ENCODE results near the gene PGPEP1. TPM values are rescaled to one million over a fixed set of nuclear protein-coding genes. Genes with fewer than 3 reads are reported as not detected.

Gene PGPEP1
- total and polyA plus RNA-seq, 5 donors from 2014 or later: 6.7 to 39.4 (median 8.2) TPM

DNA sequence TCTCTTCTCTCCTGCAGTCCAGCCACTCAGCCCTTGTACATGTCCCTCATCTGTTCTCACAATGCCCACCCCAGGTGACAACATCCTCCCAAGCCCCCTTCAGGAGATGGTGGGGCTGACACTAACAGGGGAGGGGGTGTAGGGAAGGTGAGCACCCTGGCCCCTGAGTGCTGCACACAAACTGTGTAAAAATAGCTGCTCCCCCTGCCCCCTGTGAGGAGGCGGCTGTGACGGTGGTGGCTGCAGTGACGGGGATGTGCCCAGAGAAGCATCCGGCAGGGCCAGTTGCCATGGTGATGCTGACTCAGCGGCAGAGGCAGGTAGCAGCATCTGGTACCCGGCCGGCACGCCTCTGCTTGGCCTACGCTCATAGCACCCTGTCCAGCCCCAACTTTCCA lies 45.9 kb upstream of the PGPEP1 start:
- Histone ChIP-seq H3K4me1 (ENCODE audit: control insufficient read depth, insufficient read depth, low read length, poor library complexity, severe bottlenecking) (peaks cover 56% of the 10 kb centered on the region), H3K27me3 (ENCODE audit: control insufficient read depth, insufficient read depth, low read length) (no peaks in the 10 kb centered on the region), H3K27ac (ENCODE audit: insufficient read depth, low read length, poor library complexity, severe bottlenecking) (peak overlapping the region; percentile 99), H3K36me3 (ENCODE audit: control insufficient read depth, insufficient read depth, low read length) (no peaks in the 10 kb centered on the region), H3K9me3 (ENCODE audit: control insufficient read depth in 2 of 2, low read length in 2 of 2) (no peaks in the 10 kb centered on the region), H3K4me3 (ENCODE audit: low read depth, low read length) (peak overlapping the region; percentile 26)
- peaks cover 15 to 54% (median 28%) of the 10 kb centered on the region in 4 donors for H3K4me1 Mint-ChIP-seq
- peak overlapping the region; percentile 76 to 97 (median 93) for H3K4me3 Mint-ChIP-seq
- DNase-seq: peak; percentile 90 to 92 (median 90)
- no peaks in the 10 kb centered on the region for H3K36me3 Mint-ChIP-seq
- peak; percentile 68 to 76 for ATAC-seq (ENCODE audit: low read depth in 2 of 2)
- peaks cover 5% of the 10 kb centered on the region for H3K27me3 Mint-ChIP-seq
- H3K9me3 Mint-ChIP-seq: no peaks in the 10 kb centered on the region
- peak overlapping the region; percentile 50 to 100 (median 99) for H3K27ac Mint-ChIP-seq

DNA sequence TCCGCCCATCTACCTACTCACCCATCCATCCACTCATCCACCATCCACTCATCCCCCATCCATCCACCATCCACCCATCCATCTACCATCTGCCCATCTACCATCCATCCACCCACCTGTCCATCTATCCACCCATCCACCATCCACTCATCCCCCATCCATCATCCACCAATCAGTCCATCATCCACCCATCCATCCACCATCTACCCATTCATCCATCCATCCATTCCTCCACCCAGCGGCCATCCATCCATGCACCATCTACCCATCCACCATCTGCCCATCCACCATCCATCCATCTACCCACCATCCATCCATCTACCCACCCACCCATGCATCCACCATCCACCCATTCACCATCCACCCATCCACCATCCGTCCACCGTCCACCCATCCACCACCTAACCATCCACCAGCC lies 45.4 kb upstream of the PGPEP1 start:
- H3K36me3 ChIP-seq (ENCODE audit: control insufficient read depth, insufficient read depth, low read length): no peaks in the 10 kb centered on the region
- Mint-ChIP-seq H3K4me1 (peaks cover 11 to 48% (median 24%) of the 10 kb centered on the region in 4 donors), H3K36me3 (no peaks in the 10 kb centered on the region), H3K9me3 (no peaks in the 10 kb centered on the region), H3K27ac (peak overlapping the region in 2 of 3 donors; percentile 99 to 100), H3K4me3 (peak overlapping the region in 2 of 4 donors; percentile 93), H3K27me3 (peaks cover 5% of the 10 kb centered on the region)
- no peaks in the 10 kb centered on the region for H3K9me3 ChIP-seq (ENCODE audit: control insufficient read depth in 2 of 2, low read length in 2 of 2)
- DNase-seq: no peak
- peak overlapping the region; percentile 9 for H3K4me3 ChIP-seq (ENCODE audit: low read depth, low read length)
- no peak for ATAC-seq (ENCODE audit: low read depth in 2 of 2)
- H3K27ac ChIP-seq (ENCODE audit: insufficient read depth, low read length, poor library complexity, severe bottlenecking): peak overlapping the region; percentile 99
- peaks cover 50% of the 10 kb centered on the region for H3K4me1 ChIP-seq (ENCODE audit: control insufficient read depth, insufficient read depth, low read length, poor library complexity, severe bottlenecking)
- no peaks in the 10 kb centered on the region for H3K27me3 ChIP-seq (ENCODE audit: control insufficient read depth, insufficient read depth, low read length)

DNA sequence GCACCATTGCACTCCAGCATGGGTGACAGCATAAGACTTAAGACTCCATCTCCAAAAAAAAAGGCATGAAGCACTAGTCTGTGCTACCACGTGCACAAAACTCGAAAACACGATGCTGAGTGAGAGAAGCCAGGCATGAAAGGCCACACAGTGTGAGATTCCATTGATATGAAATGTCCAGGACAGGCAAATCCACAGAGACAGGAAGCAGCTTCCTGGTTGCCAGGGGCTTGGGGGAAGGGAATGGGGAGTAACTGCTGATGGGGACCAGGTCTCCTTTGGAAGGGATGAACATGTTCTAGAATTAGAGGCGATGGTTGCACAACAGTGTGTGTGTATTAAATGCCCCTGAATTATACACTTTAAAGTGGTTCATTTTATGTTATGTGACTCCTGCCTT lies 43.1 kb upstream of the PGPEP1 start:
- H3K9me3 Mint-ChIP-seq: no peaks in the 10 kb centered on the region
- ATAC-seq (ENCODE audit: low read depth in 2 of 2): no peak
- Histone ChIP-seq H3K4me3 (ENCODE audit: low read depth, low read length) (no peak overlapping the region), H3K27me3 (ENCODE audit: control insufficient read depth, insufficient read depth, low read length) (no peaks in the 10 kb centered on the region), H3K36me3 (ENCODE audit: control insufficient read depth, insufficient read depth, low read length) (no peaks in the 10 kb centered on the region), H3K27ac (ENCODE audit: insufficient read depth, low read length, poor library complexity, severe bottlenecking) (peak overlapping the region; percentile 29), H3K9me3 (ENCODE audit: control insufficient read depth in 2 of 2, low read length in 2 of 2) (no peaks in the 10 kb centered on the region), H3K4me1 (ENCODE audit: control insufficient read depth, insufficient read depth, low read length, poor library complexity, severe bottlenecking) (peaks cover 35% of the 10 kb centered on the region)
- H3K27ac Mint-ChIP-seq: peak overlapping the region in 1 of 3 donors; percentile 32
- DNase-seq: no peak
- H3K4me1 Mint-ChIP-seq: peaks cover 5 to 39% (median 14%) of the 10 kb centered on the region in 4 donors
- H3K36me3 Mint-ChIP-seq: no peaks in the 10 kb centered on the region
- H3K4me3 Mint-ChIP-seq: peak overlapping the region in 2 of 4 donors; percentile 78 to 84
- no peaks in the 10 kb centered on the region for H3K27me3 Mint-ChIP-seq

DNA sequence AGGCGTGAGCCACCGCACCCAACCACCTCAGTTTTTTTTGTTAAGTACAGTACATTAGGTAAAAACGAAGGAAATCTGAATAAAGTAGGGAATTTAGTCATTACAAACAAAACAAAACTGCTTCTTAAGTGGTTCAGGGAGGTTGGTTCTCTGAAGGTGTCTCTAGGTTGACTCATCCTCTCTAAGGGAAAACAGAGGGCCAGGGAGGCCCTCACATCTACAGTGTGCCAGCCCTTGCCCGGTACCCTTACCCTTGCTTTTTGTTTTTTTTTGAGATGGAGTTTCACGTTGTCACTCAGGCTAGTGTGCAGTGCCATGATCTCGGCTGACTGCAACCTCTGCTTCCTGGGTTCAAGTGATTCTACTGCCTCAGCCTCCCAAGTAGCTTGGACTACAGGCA lies 41.8 kb upstream of the PGPEP1 start:
- peaks cover 36% of the 10 kb centered on the region for H3K4me1 ChIP-seq (ENCODE audit: control insufficient read depth, insufficient read depth, low read length, poor library complexity, severe bottlenecking)

DNA sequence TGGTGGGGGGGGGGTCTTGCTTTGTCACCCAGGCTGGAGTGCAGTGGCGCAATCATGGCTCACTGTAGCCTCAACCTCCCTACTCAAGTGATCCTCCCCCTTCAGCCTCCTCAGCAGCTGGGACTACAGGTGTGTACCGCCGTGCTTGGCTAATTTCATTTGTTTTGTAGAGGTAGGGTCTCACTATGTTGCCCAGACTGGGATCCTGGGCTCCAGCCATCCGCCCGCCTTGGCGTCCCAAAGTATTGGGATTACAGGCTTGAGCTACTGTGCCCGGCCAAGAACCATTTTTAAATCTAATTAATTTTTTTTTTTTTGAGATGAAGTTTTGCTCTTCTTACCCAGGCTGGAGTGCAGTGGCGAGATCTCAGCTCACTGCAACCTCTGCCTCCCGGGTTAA lies 40.7 kb upstream of the PGPEP1 start:
- Mint-ChIP-seq H3K36me3 (no peaks in the 10 kb centered on the region), H3K27me3 (no peaks in the 10 kb centered on the region), H3K27ac (no peak overlapping the region), H3K9me3 (no peaks in the 10 kb centered on the region), H3K4me1 (peaks cover 0 to 32% (median 8%) of the 10 kb centered on the region in 4 donors), H3K4me3 (no peak overlapping the region)
- H3K36me3 ChIP-seq (ENCODE audit: control insufficient read depth, insufficient read depth, low read length): no peaks in the 10 kb centered on the region
- H3K27me3 ChIP-seq (ENCODE audit: control insufficient read depth, insufficient read depth, low read length): no peaks in the 10 kb centered on the region
- ATAC-seq (ENCODE audit: low read depth in 2 of 2): no peak
- DNase-seq: no peak
- peaks cover 35% of the 10 kb centered on the region for H3K4me1 ChIP-seq (ENCODE audit: control insufficient read depth, insufficient read depth, low read length, poor library complexity, severe bottlenecking)
- H3K27ac ChIP-seq (ENCODE audit: insufficient read depth, low read length, poor library complexity, severe bottlenecking): no peak overlapping the region
- H3K9me3 ChIP-seq (ENCODE audit: control insufficient read depth in 2 of 2, low read length in 2 of 2): no peaks in the 10 kb centered on the region
- H3K4me3 ChIP-seq (ENCODE audit: low read depth, low read length): no peak overlapping the region

More for the DNA sequence above, 41.8 kb upstream of the PGPEP1 start:
- H3K9me3 Mint-ChIP-seq: no peaks in the 10 kb centered on the region
- peak overlapping the region in 2 of 4 donors; percentile 11 to 78 for H3K4me3 Mint-ChIP-seq
- Histone ChIP-seq H3K27me3 (ENCODE audit: control insufficient read depth, insufficient read depth, low read length) (no peaks in the 10 kb centered on the region), H3K36me3 (ENCODE audit: control insufficient read depth, insufficient read depth, low read length) (no peaks in the 10 kb centered on the region), H3K9me3 (ENCODE audit: control insufficient read depth in 2 of 2, low read length in 2 of 2) (no peaks in the 10 kb centered on the region), H3K27ac (ENCODE audit: insufficient read depth, low read length, poor library complexity, severe bottlenecking) (no peak overlapping the region), H3K4me3 (ENCODE audit: low read depth, low read length) (no peak overlapping the region)
- no peaks in the 10 kb centered on the region for H3K36me3 Mint-ChIP-seq
- peaks cover 0 to 34% (median 12%) of the 10 kb centered on the region in 4 donors for H3K4me1 Mint-ChIP-seq
- peak overlapping the region in 1 of 3 donors; percentile 52 for H3K27ac Mint-ChIP-seq
- H3K27me3 Mint-ChIP-seq: no peaks in the 10 kb centered on the region
- ATAC-seq (ENCODE audit: low read depth in 2 of 2) (no peak), DNase-seq (no peak)

DNA sequence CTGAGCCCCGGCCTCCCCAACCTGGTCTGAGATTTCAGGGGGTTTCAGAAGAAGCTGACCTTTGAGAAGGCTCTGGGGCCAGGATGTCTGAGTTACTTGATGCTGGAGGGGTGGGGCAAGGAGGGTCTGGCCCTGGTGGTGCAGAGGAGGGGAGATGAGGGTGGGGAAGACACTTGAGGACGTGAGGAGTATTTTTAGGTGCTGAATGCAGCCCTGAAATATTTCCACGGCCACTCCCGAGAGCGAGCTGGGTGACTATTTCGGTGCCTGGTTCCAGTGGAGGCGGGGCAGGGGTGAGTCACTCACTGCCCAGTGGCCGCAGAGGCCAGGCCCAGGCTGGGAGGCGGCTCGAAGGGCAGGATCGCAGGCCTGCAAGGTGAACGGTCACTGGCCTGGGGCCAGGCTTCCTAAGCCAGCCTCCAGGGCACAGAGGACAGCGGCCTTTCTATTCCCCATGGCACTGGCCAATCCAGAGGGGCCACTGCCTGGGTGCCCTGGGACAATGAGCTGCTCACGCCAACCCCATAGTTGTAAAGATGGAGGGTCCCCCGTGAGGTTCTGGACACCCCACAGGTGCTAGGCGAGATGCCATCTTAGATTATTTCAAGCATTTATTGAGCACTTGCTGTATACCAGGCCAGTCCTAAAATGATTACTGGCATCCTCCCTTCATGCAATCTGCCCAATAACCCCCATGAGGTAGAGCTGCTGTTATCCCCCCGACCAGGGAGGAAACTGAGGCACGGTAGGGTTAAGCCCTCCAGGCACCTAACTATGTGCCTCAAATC lies 39.3 kb upstream of the PGPEP1 start:
- Mint-ChIP-seq H3K4me1 (peaks cover 0 to 40% (median 9%) of the 10 kb centered on the region in 4 donors), H3K4me3 (peak overlapping the region in 2 of 4 donors; percentile 21 to 44), H3K27me3 (no peaks in the 10 kb centered on the region), H3K9me3 (no peaks in the 10 kb centered on the region), H3K36me3 (no peaks in the 10 kb centered on the region), H3K27ac (peak overlapping the region; percentile 38 to 86 (median 76))
- ATAC-seq (ENCODE audit: low read depth in 2 of 2): no peak
- peaks cover 44% of the 10 kb centered on the region for H3K4me1 ChIP-seq (ENCODE audit: control insufficient read depth, insufficient read depth, low read length, poor library complexity, severe bottlenecking)
- no peaks in the 10 kb centered on the region for H3K27me3 ChIP-seq (ENCODE audit: control insufficient read depth, insufficient read depth, low read length)
- peak overlapping the region; percentile 97 for H3K27ac ChIP-seq (ENCODE audit: insufficient read depth, low read length, poor library complexity, severe bottlenecking)
- no peak for DNase-seq
- no peaks in the 10 kb centered on the region for H3K9me3 ChIP-seq (ENCODE audit: control insufficient read depth in 2 of 2, low read length in 2 of 2)
- H3K4me3 ChIP-seq (ENCODE audit: low read depth, low read length): no peak overlapping the region
- no peaks in the 10 kb centered on the region for H3K36me3 ChIP-seq (ENCODE audit: control insufficient read depth, insufficient read depth, low read length)

DNA sequence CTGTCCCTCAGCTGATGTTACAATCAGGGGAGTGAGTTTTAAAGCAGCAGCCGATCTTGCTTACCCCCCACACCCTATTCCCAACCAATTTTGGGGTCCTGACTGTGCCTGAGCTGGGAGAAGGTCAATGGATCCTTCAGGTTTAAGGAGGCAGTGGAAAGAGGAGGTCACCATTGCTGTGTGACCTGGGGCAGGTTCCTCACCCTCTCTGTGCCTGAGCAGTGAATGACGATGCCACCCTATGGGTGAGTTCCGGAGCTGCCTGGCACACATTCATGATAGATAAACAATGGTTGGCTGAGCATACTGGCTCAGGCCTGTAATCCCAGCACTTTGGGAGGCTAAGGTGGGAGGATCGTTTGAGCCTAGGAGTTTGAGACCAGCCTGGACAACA lies 38.7 kb upstream of the PGPEP1 start:
- Histone ChIP-seq H3K27me3 (ENCODE audit: control insufficient read depth, insufficient read depth, low read length) (no peaks in the 10 kb centered on the region), H3K36me3 (ENCODE audit: control insufficient read depth, insufficient read depth, low read length) (no peaks in the 10 kb centered on the region), H3K27ac (ENCODE audit: insufficient read depth, low read length, poor library complexity, severe bottlenecking) (peak overlapping the region; percentile 97), H3K4me3 (ENCODE audit: low read depth, low read length) (no peak overlapping the region), H3K9me3 (ENCODE audit: control insufficient read depth in 2 of 2, low read length in 2 of 2) (no peaks in the 10 kb centered on the region), H3K4me1 (ENCODE audit: control insufficient read depth, insufficient read depth, low read length, poor library complexity, severe bottlenecking) (peaks cover 50% of the 10 kb centered on the region)
- Mint-ChIP-seq H3K27me3 (no peaks in the 10 kb centered on the region), H3K9me3 (no peaks in the 10 kb centered on the region), H3K36me3 (no peaks in the 10 kb centered on the region), H3K27ac (peak overlapping the region; percentile 38 to 86 (median 76)), H3K4me3 (peak overlapping the region in 2 of 4 donors; percentile 44 to 74), H3K4me1 (peaks cover 0 to 45% (median 10%) of the 10 kb centered on the region in 4 donors)
- no peak for DNase-seq
- ATAC-seq (ENCODE audit: low read depth in 2 of 2): no peak

DNA sequence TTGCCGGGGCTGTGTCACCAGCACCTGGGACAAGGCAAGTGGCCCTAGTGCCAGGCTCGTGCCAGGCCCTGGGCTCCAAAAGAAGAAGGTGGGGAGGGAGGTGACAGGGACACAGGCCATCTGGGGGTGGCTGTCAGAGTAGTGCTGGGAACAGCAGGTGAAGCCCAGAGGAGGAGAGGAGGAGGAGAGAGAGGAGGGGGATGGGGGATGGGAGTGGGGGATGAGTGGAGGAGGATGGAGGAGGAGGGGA lies 36.3 kb upstream of the PGPEP1 start:
- H3K9me3 ChIP-seq (ENCODE audit: control insufficient read depth in 2 of 2, low read length in 2 of 2): no peaks in the 10 kb centered on the region
- Mint-ChIP-seq H3K9me3 (no peaks in the 10 kb centered on the region), H3K4me1 (peaks cover 0 to 53% (median 17%) of the 10 kb centered on the region in 4 donors), H3K27me3 (no peaks in the 10 kb centered on the region), H3K4me3 (peak overlapping the region; percentile 85 to 98 (median 94)), H3K27ac (peak overlapping the region; percentile 97 to 100 (median 100)), H3K36me3 (peaks cover 3% of the 10 kb centered on the region)
- ATAC-seq (ENCODE audit: low read depth in 2 of 2) (no peak), DNase-seq (no peak)
- H3K27me3 ChIP-seq (ENCODE audit: control insufficient read depth, insufficient read depth, low read length): no peaks in the 10 kb centered on the region
- H3K4me1 ChIP-seq (ENCODE audit: control insufficient read depth, insufficient read depth, low read length, poor library complexity, severe bottlenecking): peaks cover 66% of the 10 kb centered on the region
- H3K36me3 ChIP-seq (ENCODE audit: control insufficient read depth, insufficient read depth, low read length): no peaks in the 10 kb centered on the region
- H3K4me3 ChIP-seq (ENCODE audit: low read depth, low read length): peak overlapping the region; percentile 70
- H3K27ac ChIP-seq (ENCODE audit: insufficient read depth, low read length, poor library complexity, severe bottlenecking): peak overlapping the region; percentile 97

All from CD4-positive, CD25-positive, alpha-beta regulatory T cell (primary cell).